Stimulated activated CD8-positive, alpha-beta memory T cell treated with anti-CD3 and anti-CD28 coated beads, Interleukin-2, amount 100 ng/mL, for 1 hour (primary cell): ENCODE measurements around the gene MMP11.

Source experiments
- DNase-seq, 2 donors: peaks; one replicate each; pipeline ENCODE4 v3.0.0-alpha.2; 2020; ENCODE audit warnings: low read depth in 2 of 2

The MMP11 gene

DNA sequence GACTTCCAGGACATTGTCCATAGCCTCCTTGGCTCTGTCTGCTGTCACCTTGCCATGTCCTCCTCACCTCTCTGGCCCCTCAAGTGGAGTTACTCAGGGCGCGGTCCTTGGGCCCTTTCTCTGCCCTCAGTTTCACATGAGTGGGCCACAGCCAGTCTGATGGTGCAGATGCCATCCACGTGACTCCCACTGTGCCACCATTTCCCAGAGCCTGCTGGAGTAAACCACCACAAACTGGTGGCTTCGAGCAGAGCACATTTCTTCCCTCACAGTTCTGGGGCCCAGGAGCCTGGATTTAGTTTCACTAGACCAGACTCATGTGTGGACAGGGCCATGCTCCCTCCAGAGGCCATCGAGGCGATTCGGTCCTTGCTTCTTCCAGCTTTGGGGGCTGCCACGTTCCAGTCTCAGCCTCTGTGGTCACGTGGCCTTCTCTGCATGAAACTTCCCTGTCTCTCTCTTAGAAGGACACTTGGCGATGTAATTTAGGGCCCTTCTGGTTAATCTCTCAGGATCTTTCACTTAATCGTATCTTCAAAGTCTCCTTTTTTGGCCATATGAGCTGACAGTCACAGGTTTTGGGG, 28.7 kb downstream of the MMP11 start:
- DNase-seq, result no peak

DNA sequence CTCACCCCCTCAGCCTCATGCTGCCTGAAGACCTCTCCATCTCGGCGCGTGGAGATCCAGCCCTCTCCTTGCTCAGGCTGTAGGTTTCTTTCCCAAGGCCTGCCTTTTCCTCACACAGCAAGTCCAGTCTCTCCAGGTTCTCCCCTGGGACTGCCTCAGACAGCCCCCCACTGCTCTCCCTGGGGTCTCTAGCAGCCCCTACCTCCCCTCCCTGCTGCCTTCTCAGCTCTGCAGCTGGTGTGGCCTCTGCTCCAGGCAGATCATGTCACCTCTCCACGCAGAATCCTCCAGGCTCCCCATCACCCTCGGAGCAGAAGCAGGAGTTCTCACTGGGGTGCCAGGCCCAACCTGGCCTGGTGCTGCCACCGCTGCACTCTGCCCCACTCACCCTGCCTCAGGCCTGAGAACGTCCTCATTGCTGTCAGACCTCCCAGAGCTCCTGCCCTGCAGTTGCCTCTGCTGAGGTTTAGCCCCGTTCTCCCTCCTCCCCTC, 29.3 kb downstream of the MMP11 start:
- DNase-seq, result no peak

DNA sequence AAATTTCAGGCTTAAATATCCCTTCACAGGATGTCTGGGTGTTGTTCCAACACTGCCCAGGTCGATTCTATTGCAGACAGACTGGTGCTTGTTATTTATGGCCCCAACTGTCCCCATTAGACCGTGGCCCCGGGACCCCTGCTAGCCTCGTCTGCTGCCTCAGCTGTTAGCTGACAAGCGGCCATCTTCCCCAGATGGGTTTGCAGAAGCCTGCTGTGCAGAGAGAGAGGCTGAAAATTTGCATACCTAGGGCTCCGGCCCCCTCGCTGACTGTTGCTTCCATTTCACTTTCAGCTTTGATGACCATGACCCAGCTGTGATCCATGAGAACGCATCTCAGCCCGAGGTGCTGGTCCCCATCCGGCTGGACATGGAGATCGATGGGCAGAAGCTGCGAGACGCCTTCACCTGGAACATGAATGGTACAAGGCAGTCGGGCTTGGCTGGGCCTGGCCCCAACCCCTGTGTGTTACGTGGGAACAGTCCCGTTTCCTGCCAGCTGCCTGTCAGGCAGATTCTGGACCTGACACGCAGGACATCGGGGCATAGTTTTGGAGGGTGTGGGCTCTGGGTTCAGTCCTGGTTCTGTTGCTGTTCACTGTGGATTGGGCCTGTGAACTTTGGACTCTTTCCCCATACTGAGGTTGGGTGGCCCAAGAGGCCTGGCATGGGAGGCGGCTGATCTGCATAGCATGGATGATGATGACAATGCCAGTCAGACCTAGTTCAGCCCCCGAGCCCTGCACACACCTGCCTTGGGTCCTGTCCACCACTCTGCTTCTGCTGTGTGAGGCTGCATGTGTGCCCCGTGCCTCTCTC, 30.6 kb downstream of the MMP11 start:
- DNase-seq, result no peak

DNA sequence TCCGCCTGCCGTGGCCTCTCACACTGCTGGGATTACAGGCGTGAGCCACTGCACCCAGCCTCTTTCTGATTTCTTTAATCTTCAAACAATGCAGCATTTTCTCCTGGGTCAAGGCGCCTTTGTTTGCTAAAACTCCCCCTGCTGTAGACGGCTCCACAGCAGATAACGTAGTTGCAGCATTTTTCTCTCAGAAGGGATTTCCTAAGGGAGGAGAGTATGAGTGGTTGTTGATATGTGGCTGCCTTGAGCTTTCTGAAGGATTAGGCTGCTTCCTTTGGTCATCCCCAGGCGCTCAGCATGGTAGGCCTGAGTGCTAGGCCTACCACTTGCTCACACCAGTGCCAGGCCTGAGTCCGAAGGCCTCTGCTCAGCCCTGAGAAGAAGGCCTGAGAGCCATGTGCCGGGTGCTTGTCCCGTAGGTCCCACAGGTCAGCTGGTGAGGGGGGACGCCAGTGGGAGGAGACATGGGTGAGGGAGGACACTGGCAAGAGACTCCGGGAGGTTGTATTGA, 32.2 kb downstream of the MMP11 start:
- no peak for DNase-seq

DNA sequence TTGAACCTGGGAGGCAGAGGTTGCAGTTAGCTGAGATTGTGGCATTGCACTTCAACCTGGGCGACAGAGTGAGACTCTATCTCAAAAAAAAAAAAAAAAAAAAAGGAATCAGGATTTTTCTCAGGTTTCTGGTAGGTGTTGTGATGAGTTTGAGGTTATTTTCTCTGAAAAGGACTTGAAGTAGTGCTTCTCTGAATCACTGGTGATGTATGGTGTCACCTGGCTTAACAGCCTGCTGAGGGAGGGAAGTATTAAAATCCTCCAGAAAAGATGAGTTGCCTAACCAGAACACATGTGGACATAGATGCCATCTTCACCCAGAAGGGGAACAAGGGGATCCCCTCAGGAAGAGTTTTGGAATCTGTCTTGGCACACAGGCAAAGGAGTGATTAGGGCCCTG, 34.2 kb downstream of the MMP11 start:
- no peak for DNase-seq

DNA sequence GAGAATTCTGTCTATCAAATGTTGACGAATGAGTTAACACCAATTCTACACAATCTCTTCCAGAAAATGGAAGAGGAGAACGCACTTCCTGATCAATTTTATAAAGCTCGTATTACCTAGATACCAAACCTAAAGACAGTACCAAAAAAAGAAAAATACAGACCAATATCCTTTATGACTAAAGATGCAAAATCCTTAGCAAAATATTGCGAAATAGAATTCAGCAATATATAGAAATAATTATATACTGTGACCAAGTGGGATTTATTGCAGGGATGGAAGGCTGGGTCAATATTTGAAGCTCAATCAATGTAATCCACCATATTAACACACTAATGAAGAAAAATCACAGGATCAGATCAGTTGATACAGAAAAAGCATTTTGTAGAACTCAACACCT, 39.7 kb downstream of the MMP11 start:
- DNase-seq, result no peak

DNA sequence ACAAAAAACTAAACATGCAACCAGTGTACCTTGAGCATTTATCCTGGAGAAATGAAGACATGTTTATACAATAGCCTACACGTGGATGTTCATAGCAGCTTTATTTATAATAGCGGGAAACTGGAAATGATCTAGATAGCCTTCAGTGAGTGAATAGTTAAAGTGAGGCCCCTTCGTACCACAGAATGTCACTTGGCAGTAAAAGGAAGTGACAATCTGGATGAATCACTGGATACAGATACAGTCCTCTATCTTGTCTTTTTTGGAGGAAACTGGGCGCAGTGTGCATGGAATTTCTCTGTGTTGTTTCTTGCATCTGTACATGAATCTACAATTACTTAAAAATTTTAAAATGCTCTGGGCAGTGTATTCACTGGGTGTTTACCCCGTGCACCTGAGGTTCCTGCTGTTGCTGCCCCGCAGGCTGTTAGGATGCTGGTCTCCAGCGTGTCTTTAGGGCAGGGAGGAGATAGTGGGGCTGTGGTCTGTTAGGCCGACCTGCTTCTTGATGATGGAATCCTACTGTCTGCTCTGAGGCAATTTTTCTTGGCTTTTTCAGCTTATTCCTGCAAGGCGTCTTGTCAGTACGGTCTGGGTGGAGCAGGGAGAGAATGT, 43.0 kb downstream of the MMP11 start:
- DNase-seq, result no peak

DNA sequence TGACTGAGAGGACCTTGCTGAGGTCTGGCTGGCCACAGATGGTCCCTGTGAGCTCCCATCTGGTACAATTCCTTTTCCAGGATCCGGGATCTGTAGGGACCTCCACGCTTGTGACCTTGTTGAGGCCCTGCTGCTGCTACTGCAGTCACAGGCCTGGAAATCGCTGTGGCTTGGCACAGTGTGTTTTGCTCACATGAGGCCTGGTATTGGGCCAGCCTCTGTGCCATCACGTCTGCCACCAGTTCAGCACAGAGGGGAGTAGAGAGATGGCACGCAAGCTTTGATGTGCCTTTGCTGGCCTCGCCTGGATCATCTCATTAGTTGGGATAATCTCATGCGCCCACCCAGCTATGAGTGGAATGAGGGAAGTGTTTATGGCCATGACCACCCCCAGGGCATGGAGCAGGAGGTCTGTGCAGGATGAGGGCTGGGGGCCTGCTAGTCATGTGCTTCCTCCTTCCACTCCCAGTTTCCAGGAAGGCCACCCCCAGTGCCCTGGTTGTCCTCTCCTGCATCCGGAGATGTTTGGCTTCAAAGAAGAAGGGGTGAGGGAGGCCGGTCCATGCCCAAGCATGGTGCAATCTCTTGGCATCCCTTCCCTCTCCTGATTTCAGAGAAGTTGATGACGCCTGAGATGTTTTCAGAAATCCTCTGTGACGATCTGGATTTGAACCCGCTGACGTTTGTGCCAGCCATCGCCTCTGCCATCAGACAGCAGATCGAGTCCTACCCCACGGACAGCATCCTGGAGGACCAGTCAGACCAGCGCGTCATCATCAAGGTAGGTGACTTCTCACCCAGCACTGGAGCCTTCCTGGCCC, 43.7 kb downstream of the MMP11 start:
- no peak for DNase-seq

DNA sequence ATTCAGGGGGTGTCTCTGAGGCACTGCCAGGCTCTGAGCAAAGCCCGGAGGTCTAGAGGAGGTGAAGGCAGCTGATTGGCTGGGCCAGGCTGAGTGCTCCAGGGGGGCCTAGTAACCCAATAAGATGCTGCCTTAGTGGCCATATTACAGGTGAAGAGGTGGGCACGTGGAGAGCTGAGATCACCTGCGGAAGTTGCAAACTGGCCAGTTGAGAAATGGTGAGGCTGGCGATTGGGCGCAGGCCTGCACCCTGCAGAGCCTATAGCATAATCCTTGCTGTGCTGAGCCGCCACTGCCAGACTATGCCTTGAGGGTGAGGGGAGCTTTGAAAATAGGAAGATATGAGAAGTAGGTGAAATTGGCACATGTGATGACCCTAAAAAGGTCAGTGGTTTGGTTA, 44.5 kb downstream of the MMP11 start:
- DNase-seq, result no peak

DNA sequence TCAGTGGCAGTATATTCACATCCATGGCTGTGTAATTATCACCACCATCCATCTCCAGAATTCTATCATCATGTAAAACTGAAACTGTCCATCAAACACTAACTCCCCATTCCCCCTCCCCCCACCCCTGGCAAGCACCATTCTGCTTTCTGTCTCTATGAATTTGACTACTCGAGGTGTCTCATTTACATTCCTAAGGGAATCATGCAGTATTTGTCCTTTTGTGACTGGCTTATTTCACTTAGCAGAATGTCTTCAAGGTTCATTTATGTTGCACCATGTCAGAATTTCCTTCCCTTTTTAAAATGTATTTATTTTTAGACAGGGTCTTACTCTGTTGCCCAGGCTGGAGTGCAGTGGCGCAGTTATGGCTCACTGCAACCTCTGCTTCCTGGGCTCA, 45.9 kb downstream of the MMP11 start:
- no peak for DNase-seq

DNA sequence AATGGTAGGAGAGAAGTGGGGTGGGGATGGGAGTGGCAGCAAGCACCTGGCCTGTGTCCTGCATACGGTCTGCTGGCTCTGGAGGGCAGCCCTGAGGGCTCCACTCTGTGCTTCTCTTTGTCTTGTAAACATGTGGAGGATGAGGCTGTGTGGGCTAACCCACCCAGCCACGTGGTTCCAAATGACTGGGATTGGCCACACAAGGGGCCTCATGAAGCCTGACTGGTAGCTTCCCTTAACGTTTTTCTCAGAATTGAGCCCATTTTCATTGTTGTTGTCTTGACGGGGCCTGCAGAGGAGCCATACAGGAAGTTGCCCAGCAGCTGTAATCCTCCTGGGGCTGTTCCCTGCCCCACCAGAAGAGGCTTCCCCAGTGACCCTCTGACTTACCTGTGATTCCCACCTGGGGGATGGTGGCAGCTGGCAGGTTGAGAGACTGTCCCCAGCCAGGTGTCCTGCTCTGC, 48.1 kb downstream of the MMP11 start:
- DNase-seq, result no peak

DNA sequence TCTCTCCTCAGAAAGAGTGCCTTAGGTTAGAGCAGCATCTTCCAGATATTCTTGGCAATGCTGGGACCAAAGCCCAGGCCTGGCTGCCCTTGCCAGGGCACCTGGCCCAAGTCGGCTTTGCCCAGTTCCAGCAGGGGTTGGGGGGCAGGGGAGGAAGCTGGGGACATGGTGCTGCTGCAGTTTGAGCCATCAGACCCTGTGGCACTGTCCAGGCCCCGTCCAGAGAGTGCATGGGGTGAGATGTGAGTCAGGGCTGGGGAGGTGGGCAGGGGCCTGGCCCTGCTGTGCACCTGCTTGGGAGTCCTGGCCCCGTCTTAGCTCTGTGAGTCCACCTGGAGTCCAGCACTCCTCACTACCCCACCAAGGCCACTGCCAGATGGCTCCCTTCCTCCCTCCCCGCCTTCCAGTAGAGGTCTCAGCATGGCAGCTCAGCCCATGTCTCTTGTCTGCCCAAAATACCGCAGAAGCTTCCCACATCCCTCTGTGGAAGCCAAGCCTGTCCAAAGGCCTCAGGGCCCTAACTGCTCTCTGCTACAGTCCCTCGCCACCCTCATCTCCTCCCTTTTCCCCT, 49.5 kb downstream of the MMP11 start:
- no peak for DNase-seq

DNA sequence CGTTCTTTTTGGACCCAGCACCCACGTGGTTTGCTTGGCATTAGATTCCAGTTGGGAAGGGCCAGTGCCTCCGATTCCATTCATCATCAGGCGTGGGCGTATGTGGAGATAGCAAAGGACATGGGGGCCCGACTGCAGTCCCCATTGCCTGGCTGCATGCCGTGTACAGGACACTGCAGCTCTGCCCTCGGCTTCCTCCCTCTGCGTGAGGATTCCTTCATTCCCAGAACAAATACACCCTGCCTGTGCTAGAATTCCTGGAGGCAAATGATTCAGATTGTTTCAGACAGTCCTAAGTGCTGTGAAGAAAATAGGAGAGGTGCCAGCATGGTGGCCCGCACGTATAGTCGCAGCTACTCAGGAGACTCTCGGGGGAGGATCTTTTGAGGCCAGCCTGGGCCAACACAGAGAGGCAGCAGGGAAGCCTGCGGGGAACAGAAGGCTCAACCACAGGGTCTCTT, 50.7 kb downstream of the MMP11 start:
- DNase-seq, result no peak

DNA sequence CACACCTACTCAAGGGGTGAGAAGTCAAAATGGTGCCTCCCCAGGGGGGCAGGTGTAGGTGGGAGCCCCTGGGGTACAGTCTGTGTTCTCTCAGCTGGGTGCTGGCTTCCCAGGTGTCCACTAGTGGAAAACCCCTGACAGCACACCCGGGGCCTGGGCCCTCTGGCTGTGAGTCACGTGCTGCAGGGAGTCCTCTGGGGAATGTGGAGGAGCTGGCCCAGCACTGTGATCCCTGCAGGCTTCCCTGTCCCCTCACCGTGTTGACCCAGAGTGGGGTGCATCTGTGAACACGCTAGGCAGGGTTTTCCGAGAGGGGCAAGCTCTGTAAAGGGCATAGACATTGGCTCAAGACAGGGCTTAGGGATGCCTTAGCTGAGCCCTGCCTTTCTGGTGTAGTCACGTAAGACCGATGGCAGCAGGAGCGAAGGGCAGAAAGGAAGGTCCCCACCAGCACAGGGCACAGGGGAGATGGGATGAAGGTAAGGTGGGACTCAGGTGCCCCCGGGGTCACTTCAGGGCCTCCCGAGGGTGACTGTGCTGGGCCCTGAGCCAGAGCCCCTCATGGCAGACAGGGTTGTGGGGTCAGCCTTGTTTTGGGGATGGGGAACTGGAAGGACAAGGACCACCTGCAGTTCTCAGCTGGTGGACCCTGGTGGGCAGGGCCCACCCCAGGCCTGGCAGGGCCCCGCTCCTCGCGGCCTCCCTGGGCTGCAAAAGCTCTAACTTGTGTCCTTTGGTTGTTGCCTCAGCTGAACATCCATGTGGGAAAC, 52.0 kb downstream of the MMP11 start:
- DNase-seq, result no peak

DNA sequence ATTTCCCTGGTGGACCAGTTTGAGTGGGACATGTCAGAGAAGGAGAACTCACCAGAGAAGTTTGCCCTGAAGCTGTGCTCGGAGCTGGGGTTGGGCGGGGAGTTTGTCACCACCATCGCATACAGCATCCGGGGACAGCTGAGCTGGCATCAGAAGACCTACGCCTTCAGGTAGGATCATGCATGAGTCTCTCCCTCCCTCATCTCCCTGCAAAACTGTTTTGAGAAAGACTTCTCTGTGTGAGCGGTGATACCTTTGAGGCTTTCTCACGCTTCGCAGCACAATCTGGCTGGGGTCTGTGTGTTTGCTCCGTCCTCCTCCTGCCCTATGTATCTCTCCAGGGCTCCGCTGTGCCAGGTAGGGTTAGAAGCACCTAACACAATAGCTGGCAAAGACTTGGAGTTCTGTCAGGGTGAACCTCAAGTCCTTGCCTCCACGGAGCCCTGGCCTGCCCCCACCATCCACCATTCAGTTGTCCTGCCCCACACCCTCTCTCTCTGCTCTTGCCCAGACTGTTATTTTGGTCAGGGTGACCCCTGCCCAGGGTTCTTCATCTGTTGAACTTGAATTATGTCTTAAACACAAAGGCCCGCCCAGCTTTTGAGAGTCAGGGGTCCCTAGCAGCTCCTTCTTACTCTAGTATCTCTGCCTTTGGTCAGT, 52.7 kb downstream of the MMP11 start:
- no peak for DNase-seq

DNA sequence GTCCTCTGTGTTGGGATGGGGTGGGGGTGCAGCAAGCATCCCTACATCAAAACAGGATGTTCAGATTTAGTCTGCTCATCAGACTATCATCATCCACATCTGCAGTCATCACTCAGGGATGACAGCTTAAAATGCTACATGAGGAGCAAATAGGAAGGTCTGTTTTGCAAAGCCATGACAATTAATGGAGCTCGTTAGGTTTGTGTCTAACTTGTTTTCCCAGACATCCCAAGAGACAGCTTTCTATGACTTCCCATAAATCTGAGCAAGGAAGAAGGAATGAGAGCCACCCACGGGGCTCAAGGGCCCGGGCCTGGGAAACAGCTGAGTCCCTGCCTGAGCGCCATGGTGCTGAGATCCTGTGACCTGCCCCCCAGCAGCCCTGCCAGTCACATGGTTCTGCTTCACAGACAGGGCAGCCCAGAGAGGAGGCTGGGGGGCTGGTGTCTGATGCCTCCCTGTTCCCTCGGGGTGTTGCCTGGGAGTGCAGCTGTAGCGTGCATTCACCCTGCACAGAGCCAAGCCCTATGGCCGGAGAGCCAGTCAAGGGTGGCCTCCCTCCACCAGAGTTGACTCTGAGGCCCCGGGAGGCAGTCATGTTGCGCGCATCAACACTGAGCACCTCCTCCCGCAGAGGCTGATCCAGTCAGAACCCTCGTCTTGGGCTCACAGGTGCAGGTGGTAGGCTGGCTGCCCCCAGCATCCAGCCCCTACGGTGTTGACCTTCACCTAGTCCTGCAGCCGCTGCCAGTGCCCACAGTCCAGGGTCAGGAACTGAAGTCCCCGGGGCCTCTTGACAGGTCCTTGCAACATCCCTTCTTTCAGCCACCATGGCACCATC, 54.1 kb downstream of the MMP11 start:
- no peak for DNase-seq

DNA sequence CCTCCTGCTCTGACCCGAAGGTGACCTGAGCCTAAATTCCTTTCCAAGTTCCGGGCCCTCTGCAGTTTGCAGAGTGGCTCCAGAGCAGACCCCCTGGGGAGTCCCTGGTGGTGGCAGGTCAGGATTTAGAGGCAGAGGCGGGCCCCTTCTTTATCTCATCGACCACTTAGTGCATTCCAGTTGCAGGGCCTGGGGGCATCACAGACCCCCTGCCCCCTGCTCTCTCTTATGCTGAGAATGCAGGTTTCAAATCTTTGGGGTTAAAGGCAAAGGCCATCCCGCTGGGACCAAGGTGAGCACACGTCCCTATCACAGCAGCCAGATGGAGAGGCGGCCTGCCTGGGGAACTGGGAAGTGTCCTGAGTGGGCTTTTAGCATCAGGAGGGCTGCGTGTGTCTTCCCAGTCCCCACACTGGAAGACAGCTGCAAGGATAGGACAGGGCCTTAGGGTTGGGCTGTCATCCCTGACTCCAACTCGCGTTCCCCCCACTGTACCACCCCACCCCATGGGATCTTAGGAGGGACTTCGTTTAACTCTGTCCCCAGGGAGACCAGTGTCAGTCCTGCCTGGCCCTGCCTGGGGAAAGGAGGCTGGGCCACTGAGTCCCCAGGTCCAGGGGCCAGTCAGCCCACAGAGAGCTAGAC, 54.8 kb downstream of the MMP11 start:
- DNase-seq, result no peak

DNA sequence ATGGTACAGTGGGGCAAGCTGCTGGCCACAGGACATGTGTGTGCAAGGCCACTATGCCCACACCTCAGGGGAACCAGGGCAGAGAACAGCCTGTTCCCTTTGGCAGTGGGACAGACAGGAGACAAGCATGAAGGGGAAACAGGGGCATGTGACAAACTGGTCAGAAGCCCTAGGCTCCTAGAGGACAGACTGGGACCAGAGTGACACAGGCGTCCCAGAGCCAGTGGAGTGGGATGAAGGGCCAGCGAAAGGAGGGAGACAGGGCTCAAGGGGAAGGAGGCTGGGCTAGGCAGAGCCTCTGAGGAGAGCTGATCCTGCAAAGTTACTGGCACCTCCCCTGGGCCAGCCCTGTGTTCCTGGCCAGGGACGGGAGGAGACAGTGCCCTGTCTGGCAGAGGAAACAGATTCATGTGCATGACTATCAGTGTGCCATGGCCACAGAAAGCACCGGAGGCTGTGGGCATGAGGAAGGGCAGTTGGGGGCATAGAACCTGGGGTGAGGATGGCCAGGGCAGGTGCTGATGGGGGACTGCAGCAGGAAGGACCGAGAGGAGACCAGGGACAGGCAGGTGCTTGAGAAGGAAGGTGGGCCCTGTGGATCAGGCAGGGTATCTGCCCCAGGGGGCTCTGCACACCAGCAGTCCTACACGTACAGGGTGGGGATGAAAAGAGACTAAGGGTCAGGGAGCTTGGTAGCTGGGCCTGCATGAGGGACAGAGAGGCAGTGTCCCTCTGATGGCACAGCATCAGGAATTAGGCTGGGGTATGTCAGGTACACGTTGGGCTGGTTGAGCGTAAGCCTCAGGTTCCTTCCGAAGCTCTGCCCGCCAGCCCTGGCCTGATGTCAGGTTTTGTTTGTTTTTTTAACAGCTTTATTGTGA, 56.4 kb downstream of the MMP11 start:
- no peak for DNase-seq
